OCI-LY1 (cell line): ENCODE results near the gene NLRP14.

Experiments
- CTCF ChIP-seq: fragments of 200-600 bp; sonication (generic), shearing (Covaris generic); IDR thresholded peaks from 2 replicates; pipeline ENCODE4 v1.5.1; 2017; ENCODE audit warnings: mild to moderate bottlenecking, antibody characterized with exemption, low read length, moderate library complexity, mixed read lengths
- EZH2 ChIP-seq: fragments of 200-600 bp; sonication (generic), shearing (Covaris generic); IDR thresholded peaks from 2 replicates; pipeline ENCODE4 v1.8.0; 2017; ENCODE audit warnings: borderline replicate concordance, mixed run types, mild to moderate bottlenecking, antibody characterized with exemption, low read length, moderate library complexity, mixed read lengths

GRCh38 chr11:7032692-7033091, 12.4 kb downstream of the NLRP14 start:
- TF ChIP-seq CTCF (no peak), EZH2 (no peak)
